ENCODE results near the gene RCAN2. TPM values are rescaled to one million over a fixed set of nuclear protein-coding genes. Genes with fewer than 3 reads are reported as not detected.

Gene RCAN2
- total RNA-seq, 1 donor from 2014 or later, result 0.34 TPM

GRCh38 chr6:46289898-46290297, 201.4 kb downstream of the RCAN2 start:
- no peak for DNase-seq

DNA sequence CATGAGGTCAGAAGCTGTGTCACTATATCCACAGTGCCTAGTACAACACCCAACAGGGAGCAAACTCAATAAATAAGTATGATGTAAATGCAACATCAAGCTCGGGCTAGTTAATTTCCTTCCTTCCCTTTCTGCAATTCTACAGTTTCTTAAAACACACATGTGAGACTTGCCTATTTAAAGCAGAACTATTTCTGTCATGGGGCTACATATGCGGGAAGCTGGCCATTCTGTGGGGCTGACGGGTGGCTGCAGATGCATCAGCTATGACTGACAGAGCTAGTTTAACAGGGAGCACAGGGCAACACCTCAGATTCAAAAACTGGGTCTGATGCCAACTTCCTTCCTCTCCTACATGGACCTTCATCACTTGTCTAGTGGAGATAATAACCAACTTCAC, 202.4 kb downstream of the RCAN2 start:
- no peak for DNase-seq

DNA sequence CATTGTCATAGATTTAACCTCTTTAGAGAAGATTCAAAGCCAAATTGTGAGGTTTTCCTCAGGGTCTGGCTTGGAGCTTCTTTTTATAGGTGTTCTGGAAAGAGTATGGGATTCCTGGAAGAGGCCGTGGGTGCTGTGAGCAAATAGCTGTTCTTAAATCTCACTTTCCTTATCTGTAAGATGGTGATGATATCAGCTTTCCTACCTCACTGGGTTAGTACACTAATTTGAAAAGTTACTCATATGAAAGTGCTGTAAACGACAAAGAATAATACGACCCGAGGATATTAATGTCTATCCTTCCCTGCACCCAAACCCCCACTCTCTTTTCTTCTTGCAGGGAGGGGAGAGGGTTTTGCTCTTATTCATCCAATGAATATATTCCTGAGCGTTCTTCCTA, 203.6 kb downstream of the RCAN2 start:
- no peak for DNase-seq

- no peak for DNase-seq
Observed at GRCh38 chr6:46287043-46287442, 204.2 kb downstream of the RCAN2 start.

- no peak for DNase-seq
Observed at GRCh38 chr6:46284475-46284874, 206.8 kb downstream of the RCAN2 start.

DNA sequence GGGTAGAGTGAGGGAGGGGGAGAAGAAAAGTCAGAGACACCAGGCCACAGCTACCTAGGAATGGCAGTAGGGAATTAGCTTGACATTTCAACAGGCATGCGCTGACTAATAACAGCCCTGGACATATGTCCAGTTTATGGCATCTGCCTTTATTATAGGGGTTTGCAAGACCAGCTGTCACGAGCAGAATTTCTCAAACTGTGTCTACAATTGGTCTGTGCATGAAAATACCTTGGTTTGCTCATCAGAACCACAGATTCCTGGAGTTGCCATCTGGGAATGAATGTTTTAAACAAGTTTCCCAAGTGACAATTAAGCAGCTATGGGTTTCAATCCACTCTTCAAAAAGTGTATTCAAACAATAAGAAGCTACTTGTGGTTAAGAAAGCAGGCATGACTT, 210.1 kb downstream of the RCAN2 start:
- no peak for DNase-seq

- no peak for DNase-seq
Observed at GRCh38 chr6:46279874-46280273, 211.4 kb downstream of the RCAN2 start.

GRCh38 chr6:46276576-46277142, 214.6 kb downstream of the RCAN2 start:
- no peak for DNase-seq

DNA sequence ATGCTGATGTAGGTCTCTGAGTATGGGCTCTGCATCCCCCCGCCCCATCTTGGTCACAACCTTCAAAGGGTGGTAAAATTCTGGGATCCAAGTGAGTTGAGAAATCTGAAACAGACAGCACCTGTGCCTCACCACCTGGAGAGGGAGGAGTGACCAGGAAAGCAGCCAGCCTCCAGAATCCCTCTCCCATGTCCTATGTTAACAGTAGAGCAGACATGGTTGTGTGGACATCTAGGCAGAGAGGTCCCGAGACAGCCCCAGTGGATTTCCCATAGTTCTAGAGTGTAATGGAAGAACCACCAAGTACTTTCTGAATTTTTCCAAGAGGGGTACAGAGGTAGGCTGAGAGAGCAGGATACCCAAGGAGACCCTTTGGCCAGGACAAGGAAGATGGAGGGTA, 216.7 kb downstream of the RCAN2 start:
- DNase-seq, result no peak

GRCh38 chr6:46273911-46274310, 217.3 kb downstream of the RCAN2 start:
- DNase-seq, result no peak

DNA sequence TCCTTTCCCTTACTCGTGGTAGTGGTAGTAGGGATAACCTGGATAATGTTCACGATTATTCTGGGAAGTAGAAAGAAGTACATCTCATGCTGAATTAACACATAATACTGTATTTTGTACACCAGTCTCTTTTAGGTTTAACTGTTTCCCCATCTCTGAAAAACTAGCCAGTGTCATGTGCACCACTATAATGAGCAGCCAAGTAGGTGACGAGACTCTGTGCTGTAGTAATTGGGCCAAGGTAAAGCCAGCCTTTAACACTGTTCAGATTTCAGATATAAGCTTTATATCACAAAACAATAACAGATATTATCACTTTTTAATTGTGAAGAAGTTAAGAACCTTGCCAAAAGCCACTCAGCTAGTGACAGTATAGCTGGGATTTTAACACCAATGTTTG, 219.5 kb downstream of the RCAN2 start:
- no peak for DNase-seq

- no peak for DNase-seq
Observed at GRCh38 chr6:46271107-46271506, 220.1 kb downstream of the RCAN2 start.

DNA sequence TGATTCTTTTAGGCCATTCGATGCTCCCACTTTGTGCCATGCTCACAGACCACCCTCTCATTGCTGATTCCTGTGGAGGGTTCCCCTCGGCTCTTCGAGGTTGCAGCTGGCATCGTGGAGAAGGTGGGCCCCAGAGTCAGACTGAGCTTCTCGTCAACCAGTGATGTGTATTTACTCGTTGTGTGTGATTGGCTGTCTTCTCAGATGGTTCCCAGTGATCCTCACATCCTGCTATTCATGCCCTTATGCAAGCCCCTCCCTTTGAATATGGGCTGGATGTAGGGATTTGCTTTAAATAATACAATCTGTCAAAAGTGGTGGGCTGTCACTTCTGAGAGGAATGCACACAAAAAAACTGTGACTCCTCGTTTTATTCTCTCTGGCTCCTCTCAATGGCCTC, 220.9 kb downstream of the RCAN2 start:
- no peak for DNase-seq

DNA sequence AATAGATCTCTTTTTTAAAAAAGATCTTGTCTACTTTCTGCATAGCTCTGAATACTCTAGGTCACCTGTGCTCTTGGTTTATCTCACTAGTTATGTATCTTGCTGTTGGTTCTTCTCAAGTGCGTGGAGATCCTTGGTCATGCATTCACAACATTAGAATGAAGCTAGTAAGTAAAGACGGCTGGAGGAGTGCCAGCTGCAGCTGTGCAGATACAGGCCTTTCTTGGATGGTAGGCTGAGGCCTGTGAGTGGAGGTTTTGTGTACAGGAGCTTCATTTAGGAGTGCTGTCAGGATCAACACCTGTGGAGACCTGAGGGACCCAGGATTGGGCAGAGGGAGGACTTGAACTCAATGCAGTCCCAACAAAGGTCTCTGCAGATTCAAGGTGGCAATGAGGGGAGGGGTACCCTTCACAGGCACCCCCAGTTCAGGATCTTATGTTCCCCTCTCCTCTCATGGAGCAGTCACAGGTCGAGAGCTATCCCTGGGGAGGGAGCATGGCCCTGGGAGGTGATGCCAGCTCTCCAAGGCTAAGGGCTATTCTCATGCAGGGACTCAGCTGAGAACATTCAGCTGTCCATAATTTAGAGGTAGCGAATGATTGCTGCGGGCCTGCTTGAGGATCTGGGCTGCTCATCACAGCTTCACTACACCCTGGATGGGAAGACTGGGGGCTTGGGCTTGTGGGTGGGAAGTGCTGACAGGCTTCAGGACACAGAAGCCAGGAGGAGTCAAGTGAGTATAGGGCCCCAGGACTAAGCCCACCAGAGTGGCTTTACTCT, 221.6 kb downstream of the RCAN2 start:
- no peak for DNase-seq

DNA sequence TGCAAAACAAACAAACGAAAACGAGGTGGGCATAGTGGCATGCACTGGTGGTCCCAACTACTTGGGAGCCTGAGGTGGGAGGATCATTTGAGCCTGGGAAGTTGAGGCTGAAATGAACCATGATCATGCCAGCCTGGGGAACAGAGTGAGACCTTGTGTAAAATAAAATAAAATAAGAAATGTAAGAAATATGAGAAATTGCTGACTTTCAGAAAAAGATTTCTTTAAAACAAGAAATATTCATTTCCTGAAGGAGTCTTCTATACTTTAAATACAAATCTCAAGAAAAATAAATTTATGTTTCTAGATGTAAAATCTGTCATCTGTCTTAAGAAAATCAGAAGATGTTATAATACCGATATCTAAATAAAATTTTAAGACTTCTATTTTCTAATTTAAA, 223.7 kb downstream of the RCAN2 start:
- DNase-seq, result no peak

DNA sequence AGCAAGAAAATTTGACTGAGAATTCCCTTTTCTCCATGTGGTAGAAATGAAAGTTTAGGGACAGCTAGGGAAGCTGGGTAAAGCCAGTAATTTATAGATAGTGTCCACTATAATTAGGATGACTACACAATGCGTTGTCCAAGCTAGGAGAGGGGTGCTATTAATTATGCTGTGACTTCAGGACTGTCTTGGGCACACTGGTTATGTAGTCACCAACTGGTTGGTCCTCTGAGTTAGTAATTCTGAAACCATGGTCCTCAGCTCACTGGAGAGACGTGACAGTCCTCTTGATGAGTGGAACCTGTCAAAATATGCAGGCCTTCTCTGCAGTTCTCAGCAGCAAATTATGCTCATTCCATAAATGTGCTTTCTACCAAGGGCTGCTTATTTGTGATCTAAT, 225.9 kb downstream of the RCAN2 start:
- DNase-seq, result no peak

DNA sequence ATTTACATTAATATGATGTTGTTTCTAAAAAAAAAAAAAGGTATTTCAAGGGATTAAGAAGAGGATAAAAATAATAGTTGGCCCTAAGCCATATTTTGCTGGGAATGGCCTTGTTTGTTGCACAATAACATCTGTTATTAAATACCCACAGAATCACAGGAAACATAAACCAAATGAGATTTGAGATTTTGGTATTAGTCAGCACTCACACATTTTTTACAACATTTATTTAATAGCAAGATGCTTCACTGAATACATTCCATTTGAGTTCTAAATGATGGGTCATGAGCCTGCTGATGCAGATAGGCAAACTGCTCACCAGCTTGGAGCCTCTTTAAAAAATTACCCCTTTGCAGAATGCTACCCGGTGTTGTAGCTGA, 227.6 kb downstream of the RCAN2 start:
- peak; percentile 20 for DNase-seq

DNA sequence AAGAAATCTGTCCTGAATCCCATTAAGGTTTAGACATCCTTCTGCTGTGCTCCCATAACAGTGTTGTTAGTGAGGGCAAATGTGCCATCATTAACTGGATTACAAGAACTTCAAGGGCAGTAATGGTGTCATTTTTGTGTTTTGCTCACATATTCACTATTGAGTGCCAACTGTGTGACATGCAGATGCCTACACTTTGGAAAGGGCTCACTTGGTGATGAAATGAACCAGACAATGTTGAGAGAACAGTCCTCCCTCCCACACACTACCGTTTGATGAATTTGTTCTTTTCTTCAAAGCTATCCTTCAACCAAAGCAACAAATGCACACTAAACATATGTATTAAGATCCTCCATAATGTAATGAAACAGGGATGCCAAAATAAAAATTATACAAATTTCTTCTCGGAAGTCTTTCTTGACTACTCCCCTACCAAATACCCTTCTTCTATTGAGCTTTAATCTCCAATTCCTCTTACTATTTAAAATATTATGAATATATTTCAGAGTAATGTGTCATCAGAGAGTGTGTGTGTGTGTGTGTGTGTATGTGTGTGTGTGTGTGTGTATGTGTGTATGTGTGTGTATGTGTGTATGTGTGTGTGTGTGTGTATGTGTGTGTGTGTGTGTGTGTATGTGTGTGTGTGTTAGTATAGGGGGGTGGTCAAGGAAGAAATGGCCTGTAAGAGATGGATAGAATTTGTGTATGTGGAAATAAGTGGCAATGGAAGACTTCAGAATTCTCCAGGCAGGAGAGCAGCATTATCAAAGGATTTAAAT, 228.1 kb downstream of the RCAN2 start:
- no peak for DNase-seq

- DNase-seq, result no peak
Observed at GRCh38 chr6:46258249-46258648, 233.0 kb downstream of the RCAN2 start.

DNA sequence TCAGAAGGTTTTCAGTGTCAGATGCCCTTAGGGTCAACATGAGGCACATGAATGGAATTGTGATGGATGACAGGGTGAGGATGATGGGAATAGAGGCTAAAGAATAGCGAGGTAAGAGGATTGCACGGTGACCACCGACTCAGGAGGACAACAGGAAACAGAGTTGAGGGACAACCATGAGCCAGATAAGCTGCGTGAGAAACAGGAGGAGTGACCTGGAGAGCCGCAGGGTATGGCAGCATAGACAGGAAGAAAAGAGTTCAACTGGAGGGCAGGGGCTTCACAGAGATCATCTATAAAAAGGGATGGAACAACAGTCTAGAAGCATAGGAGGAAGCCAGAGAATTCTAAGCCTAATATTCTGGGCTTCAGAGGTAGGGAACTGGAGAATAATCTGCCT, 235.7 kb downstream of the RCAN2 start:
- no peak for DNase-seq

DNA sequence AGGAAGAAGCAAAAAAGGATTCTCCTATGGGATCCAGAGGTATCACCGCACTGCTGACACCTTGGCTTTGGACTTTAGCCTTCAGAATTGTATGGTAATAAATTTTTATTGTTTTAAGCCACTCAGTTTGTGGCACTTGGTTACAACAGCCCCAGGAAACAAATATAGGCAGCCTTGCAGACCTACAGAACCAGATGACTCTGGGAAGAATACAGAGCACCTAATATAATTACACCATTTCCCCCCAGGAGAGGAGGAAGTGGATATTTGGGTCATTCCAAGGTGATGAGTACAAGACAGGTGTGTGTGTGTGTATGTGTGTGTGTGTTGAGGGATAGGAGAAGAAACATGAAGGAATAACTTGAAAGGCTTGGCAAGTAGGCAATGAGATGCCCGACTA, 236.3 kb downstream of the RCAN2 start:
- no peak for DNase-seq

DNA sequence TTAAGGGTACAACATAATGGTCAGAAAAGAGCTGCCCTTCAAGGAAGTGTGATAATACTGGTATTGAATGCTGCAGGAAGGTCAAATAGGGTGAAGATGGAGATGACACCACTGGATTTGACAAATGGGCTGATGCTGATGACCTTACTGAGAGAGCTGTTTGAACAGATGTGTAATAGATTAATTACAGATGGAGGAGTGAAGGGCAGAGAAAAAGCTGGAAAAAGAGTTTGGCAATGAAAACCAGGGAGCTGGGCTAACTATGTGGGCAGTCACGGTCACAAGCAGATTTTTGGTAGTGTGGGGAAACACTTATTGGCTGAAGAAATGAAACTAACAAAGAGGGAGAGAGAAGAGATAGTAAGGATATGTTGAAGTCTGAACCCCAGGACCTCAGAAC, 236.9 kb downstream of the RCAN2 start:
- DNase-seq, result no peak

- no peak for DNase-seq
Observed at GRCh38 chr6:46251583-46252339, 239.5 kb downstream of the RCAN2 start.

All from dermis blood vessel endothelial cell (primary cell).